H1 (cell line): ENCODE data around the gene SGO1. TPM values are rescaled to one million over a fixed set of nuclear protein-coding genes. Genes with fewer than 3 reads are reported as not detected.
A peak's percentile ranks its signal among the peaks of the same experiment; 100 is the strongest.

Experiments
- CTCF ChIA-PET: fragments of 300-600 bp; sonication (Branson Sonifier 250); formaldehyde crosslinking; loops from one replicate; lab custom pipeline; 2021; ENCODE audit not compliant: partially characterized antibody; lab: Charles Lee
- POLR2A ChIA-PET: fragments of 300-600 bp; sonication (Branson Sonifier 250); formaldehyde crosslinking; loops from one replicate; lab custom pipeline; 2021; ENCODE audit warnings: inconsistent platforms; ENCODE audit not compliant: partially characterized antibody; lab: Charles Lee
- DNase-seq, 2 experiments: peaks; one replicate each; pipeline versions ENCODE4 v3.0.0 to v3.0.0-alpha.2; 2010 to 2022; ENCODE audit warnings: low spot score in 2 of 2, low read depth in 1 of 2, mixed read lengths in 1 of 2
- FAIRE-seq: peaks from 2 replicates; lab custom pipeline; 2011; peaks lifted over from hg19 to GRCh38; lab: Jason Lieb, UNC
- H2AFZ ChIP-seq: 2 replicates; pipeline ENCODE4 v1.8.1; 2012; ENCODE audit warnings: low read length, inconsistent platforms
- H2AK5ac ChIP-seq: 2 replicates; pipeline ENCODE4 v1.6.1; 2013; ENCODE audit warnings: low read depth, low read length
- H2BK120ac ChIP-seq: replicated peaks from 2 replicates; pipeline ENCODE3; 2013; ENCODE audit warnings: low read depth, low read length, inconsistent platforms
- H2BK12ac ChIP-seq: 2 replicates; pipeline ENCODE4 v1.6.1; 2013; ENCODE audit warnings: low read depth, low read length
- H2BK15ac ChIP-seq: 2 replicates; pipeline ENCODE4 v1.6.1; 2013; ENCODE audit warnings: low read length
- H2BK20ac ChIP-seq: 2 replicates; pipeline ENCODE4 v1.6.1; 2013; ENCODE audit warnings: low read length
- H2BK5ac ChIP-seq: 2 replicates; pipeline ENCODE4 v1.6.1; 2013; ENCODE audit warnings: low read depth, low read length
- H3K14ac ChIP-seq: 2 replicates; pipeline ENCODE4 v1.6.1; 2013; ENCODE audit warnings: inconsistent platforms; ENCODE audit not compliant: insufficient read length
- H3K18ac ChIP-seq: 2 replicates; pipeline ENCODE4 v1.6.1; 2013; ENCODE audit warnings: low read length; ENCODE audit errors: extremely low read depth
- H3K23ac ChIP-seq: 2 replicates; pipeline ENCODE4 v1.6.1; 2013; ENCODE audit warnings: inconsistent platforms; ENCODE audit not compliant: insufficient read length
- H3K23me2 ChIP-seq: 2 replicates; pipeline ENCODE4 v1.6.1; 2013; ENCODE audit warnings: low read depth, low read length
- H3K27ac ChIP-seq: 2 replicates; pipeline ENCODE4 v1.6.1; 2011; ENCODE audit warnings: low read depth, low read length, inconsistent platforms
- H3K27me3 ChIP-seq, 4 experiments: replicated peaks in 1 of 4; 1 replicate in 1 of 4; 2 replicates in 3 of 4; pipeline versions ENCODE4 v1.6.1 to v1.8.1; 2011 to 2013; ENCODE audit warnings: low read length in 3 of 4, mild to moderate bottlenecking in 3 of 4, inconsistent platforms in 2 of 4, mixed read lengths in 2 of 4, moderate library complexity in 1 of 4; ENCODE audit not compliant: control insufficient read depth in 3 of 4, insufficient read depth in 3 of 4; ENCODE audit errors: extremely low read depth in 1 of 4
- H3K36me3 ChIP-seq, 4 experiments: 2 replicates each; pipeline versions ENCODE4 v1.6.1 to v1.8.1; 2011 to 2013; ENCODE audit warnings: mild to moderate bottlenecking in 4 of 4, low read length in 3 of 4, moderate library complexity in 2 of 4, control low read depth in 1 of 4, inconsistent platforms in 1 of 4; ENCODE audit not compliant: insufficient read depth in 4 of 4, control insufficient read depth in 2 of 4
- H3K4ac ChIP-seq: replicated peaks from 2 replicates; pipeline ENCODE3; 2013; ENCODE audit warnings: low read length, low read depth, mixed read lengths, inconsistent platforms; ENCODE audit not compliant: insufficient read length
- H3K4me1 ChIP-seq, 4 experiments: replicated peaks in 1 of 4; 1 replicate in 1 of 4; 2 replicates in 3 of 4; pipeline versions ENCODE4 v1.6.1 to v1.8.1; 2011 to 2013; ENCODE audit warnings: low read length in 3 of 4, inconsistent platforms in 2 of 4, mixed read lengths in 1 of 4; ENCODE audit not compliant: insufficient read depth in 4 of 4, control insufficient read depth in 3 of 4
- H3K4me2 ChIP-seq, 2 experiments: 2 replicates each; pipeline versions ENCODE4 v1.6.1 to v1.8.1; 2011 to 2013; ENCODE audit warnings: low read depth in 2 of 2, low read length in 2 of 2, control low read depth in 1 of 2, inconsistent platforms in 1 of 2, mild to moderate bottlenecking in 1 of 2; ENCODE audit not compliant: insufficient read depth in 1 of 2
- H3K4me3 ChIP-seq, 4 experiments: fragments of 200-600, 300-600 bp in 1 of 4; sonication (generic), shearing (Covaris generic), sonication (Bioruptor Twin) in 1 of 4; 2 replicates each; pipeline versions ENCODE4 v1.5.1 to v1.8.1; 2011 to 2016; ENCODE audit warnings: low read length in 4 of 4, low read depth in 3 of 4, control low read depth in 2 of 4, inconsistent platforms in 2 of 4, mild to moderate bottlenecking in 2 of 4, mixed read lengths in 1 of 4, moderate library complexity in 1 of 4; ENCODE audit not compliant: insufficient read depth in 2 of 4; ENCODE audit errors: extremely low read depth in 1 of 4
- H3K56ac ChIP-seq: replicated peaks from 2 replicates; pipeline ENCODE3; 2013; ENCODE audit warnings: low read depth, mild to moderate bottlenecking, mixed read lengths, low read length, inconsistent platforms; ENCODE audit not compliant: insufficient read length
- H3K79me1 ChIP-seq: 2 replicates; pipeline ENCODE4 v1.6.1; 2013; ENCODE audit warnings: low read depth, low read length, control low read depth
- H3K79me2 ChIP-seq, 2 experiments: 2 replicates each; pipeline versions ENCODE4 v1.6.1 to v1.8.1; 2012 to 2013; ENCODE audit warnings: low read length in 2 of 2, mild to moderate bottlenecking in 2 of 2, inconsistent platforms in 1 of 2; ENCODE audit not compliant: insufficient read depth in 2 of 2, control insufficient read depth in 1 of 2
- H3K9ac ChIP-seq, 4 experiments: replicated peaks in 1 of 4; 1 replicate in 1 of 4; 2 replicates in 3 of 4; pipeline versions ENCODE4 v1.6.1 to v1.8.1; 2011 to 2013; ENCODE audit warnings: low read depth in 3 of 4, low read length in 3 of 4, control low read depth in 2 of 4, mild to moderate bottlenecking in 2 of 4, moderate library complexity in 2 of 4, inconsistent platforms in 1 of 4; ENCODE audit errors: extremely low read depth in 1 of 4
- H3K9me3 ChIP-seq, 2 experiments: 2 replicates each; pipeline versions ENCODE4 v1.6.1 to v1.8.1; 2012 to 2013; ENCODE audit warnings: mild to moderate bottlenecking in 2 of 2, moderate library complexity in 2 of 2, control low read depth in 1 of 2, inconsistent platforms in 1 of 2, low read depth in 1 of 2, low read length in 1 of 2, mixed read lengths in 1 of 2; ENCODE audit not compliant: insufficient read depth in 2 of 2
- H4K20me1 ChIP-seq, 2 experiments: replicated peaks in 1 of 2; 2 replicates each; pipeline versions ENCODE3 to v1.8.1; 2011 to 2013; ENCODE audit warnings: inconsistent platforms in 2 of 2, low read length in 2 of 2, mild to moderate bottlenecking in 1 of 2; ENCODE audit not compliant: insufficient read depth in 2 of 2, control insufficient read depth in 1 of 2
- H4K5ac ChIP-seq: 2 replicates; pipeline ENCODE4 v1.6.1; 2013; ENCODE audit warnings: low read length, low read depth, mixed read lengths, inconsistent platforms; ENCODE audit not compliant: insufficient read length
- H4K8ac ChIP-seq: 2 replicates; pipeline ENCODE4 v1.8.0; 2013; ENCODE audit warnings: mild to moderate bottlenecking, moderate library complexity, low read length, inconsistent platforms; ENCODE audit not compliant: insufficient read depth; ENCODE audit errors: extremely low read depth
- H4K91ac ChIP-seq: replicated peaks from 2 replicates; pipeline ENCODE3; 2013; ENCODE audit warnings: low read length, mixed read lengths, inconsistent platforms; ENCODE audit not compliant: insufficient read length
- EGR1 ChIP-seq: IDR thresholded peaks from 2 replicates; pipeline ENCODE4 v1.6.1; 2011; ENCODE audit warnings: low read depth, low read length, borderline replicate concordance
- WGBS, 2 experiments: shearing (Covaris generic) in 1 of 2; methylation state at CpG; one replicate each; pipeline versions ENCODE4 v1.1.6 to v1.1.7; 2013 to 2015; ENCODE audit warnings: low lambda C conversion rate in 2 of 2, mixed read lengths in 2 of 2, inconsistent platforms in 1 of 2, low coverage in 1 of 2, missing lambda C conversion rate in 1 of 2; ENCODE audit not compliant: insufficient replicate concordance in 2 of 2, insufficient coverage in 1 of 2, insufficient read length in 1 of 2; ENCODE audit errors: extremely low coverage in 1 of 2, missing lambda C conversion rate in 1 of 2; 5-methylcytosine and 5-hydroxymethylcytosine counted together
- polyA plus RNA-seq, 7 experiments: library from polyadenylated mRNA; depleted of rRNA in 3 of 7; stranded (reverse) in 5 of 7; unstranded in 2 of 7; fragments of >200 nt in 5 of 7; fragments of 200-250 nt in 2 of 7; gene quantifications; 1 replicate in 5 of 7; 2 replicates in 1 of 7; 4 replicates in 1 of 7; pipeline versions ENCODE4 v1.2.1 to v1.2.3, GENCODE V29; 2011 to 2013; ENCODE audit warnings: missing spikeins in 2 of 7, mixed read lengths in 2 of 7
- total RNA-seq: library from RNA; stranded (reverse); fragmentation: NEBNext Ultra II Directional; extraction: Animal tissue kit (Norgen Biotek cat#: 25700); gene quantifications from 2 replicates; pipeline ENCODE4 v1.2.1, GENCODE V29; 2021
- TF ChIP-seq, protein P1 (sequence below): IDR thresholded peaks from 2 replicates; pipeline ENCODE4 v1.6.1; 2011; ENCODE audit warnings: low read depth, mild to moderate bottlenecking, low read length; ENCODE audit not compliant: insufficient read depth

SGO1 gene
- total and polyA plus RNA-seq, 2 of the 8 experiments (the other 6 are each of a cell fraction or from before 2014, with no cell fraction given): 6.9 to 36.4 TPM

DNA sequence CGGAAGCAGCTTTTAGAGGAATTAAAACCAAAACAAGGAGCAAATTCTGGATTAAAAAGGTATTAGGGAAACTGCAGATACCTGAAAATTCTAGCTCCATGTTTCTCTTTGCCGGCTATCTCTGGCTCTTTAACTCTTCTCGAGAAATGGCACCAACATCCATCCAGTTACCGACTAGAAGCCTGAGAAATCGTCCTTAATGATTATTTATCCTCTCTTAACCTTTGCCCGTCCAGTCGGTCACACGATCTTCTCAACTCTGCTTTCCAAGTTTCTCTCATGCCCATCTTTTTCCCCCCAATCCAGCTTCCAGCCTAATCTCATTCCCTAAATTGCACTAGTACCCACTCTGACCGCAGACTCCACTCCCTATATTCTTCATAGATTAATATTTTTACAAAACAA, 596 bp upstream of the SGO1 start:
- Histone ChIP-seq H3K4me3 (peak overlapping the region; percentile 95 to 99 (median 98)), H2BK15ac (no peak overlapping the region), H3K79me2 (peaks cover 3 to 29% of the 10 kb centered on the region in 2 experiments; a peak in 3 of 4 replicates), H3K27me3 (no peaks in the 10 kb centered on the region), H3K4me2 (peak overlapping the region; percentile 65 to 71), H2BK20ac (no peak overlapping the region), H2AFZ (peak overlapping the region; percentile 95), H3K4me1 (peaks cover 0 to 9% (median under 1%) of the 10 kb centered on the region in 4 experiments; a peak in 3 of 7 replicates), H3K9ac (peak overlapping the region; percentile 82 to 95 (median 94)), H3K36me3 (peaks cover 6 to 19% (median 14%) of the 10 kb centered on the region in 4 experiments), H4K8ac (no peak overlapping the region), H4K91ac (no peak overlapping the region), H4K5ac (peak overlapping the region; percentile 91), H3K56ac (peak overlapping the region; percentile 28), H3K14ac (no peak overlapping the region), H3K23me2 (peaks cover 6% of the 10 kb centered on the region), H3K23ac (no peak overlapping the region), H3K9me3 (no peaks in the 10 kb centered on the region), H3K27ac (peak overlapping the region; percentile 90), H3K79me1 (no peaks in the 10 kb centered on the region; the same call in 1 of the 2 replicates), H2BK5ac (peak overlapping the region; percentile 48; the same call in 1 of the 2 replicates), H2BK12ac (no peak overlapping the region)
- WGBS, 2 experiments: 9% methylated on average over 9 of the region's 9 CpGs; no CpG with 5 or more reads in 1 of the 2 experiments
- POLR2A ChIA-PET: interaction anchor here (1.2 to 1.4 kb wide), 2 partner anchors 30 to 53 kb away, joined by 3 to 5 read pairs; no protein-coding TSS in a partner anchor
- CTCF ChIA-PET: interaction anchor here (1.1 kb wide), 1 partner anchor 278 kb away, joined by 3 read pairs; no protein-coding TSS in a partner anchor
- FAIRE-seq: no peak
- no peak for DNase-seq
- no peak for TF ChIP-seq EGR1
- TF ChIP-seq, protein P1, sequence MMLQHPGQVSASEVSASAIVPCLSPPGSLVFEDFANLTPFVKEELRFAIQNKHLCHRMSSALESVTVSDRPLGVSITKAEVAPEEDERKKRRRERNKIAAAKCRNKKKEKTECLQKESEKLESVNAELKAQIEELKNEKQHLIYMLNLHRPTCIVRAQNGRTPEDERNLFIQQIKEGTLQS: no peak
- TF ChIP-seq, all 59 proteins: peak for 0
- no peaks in the 10 kb centered on the region for H4K20me1 ChIP-seq
- no peak overlapping the region for H3K4ac ChIP-seq
- H2BK120ac ChIP-seq: no peak overlapping the region
- peak overlapping the region; percentile 68; the same call in 1 of the 2 replicates for H3K18ac ChIP-seq
- no peak overlapping the region for H2AK5ac ChIP-seq
